ENCODE measurements around the gene DVL2. TPM values are rescaled to one million over a fixed set of nuclear protein-coding genes. Genes with fewer than 3 reads are reported as not detected.

The DVL2 gene
- total and polyA plus RNA-seq, 2 of the 13 experiments (the other 11 are each of a cell fraction or from before 2014, with no cell fraction given), result 5.7 to 38.2 TPM

- ChIA-PET POLR2A (interaction anchor here (1.5 kb wide), 1 partner anchor 24 kb away, joined by 3 read pairs; no protein-coding TSS in a partner anchor), CTCF (ENCODE audit: low intra/inter-chr PET ratio, low total read pairs) (no interaction called here)
- H3K9ac ChIP-seq (ENCODE audit: insufficient read depth, low read depth, low read length), result no peak overlapping the region
- ATAC-seq, result no peak
- in situ Hi-C loops (cut with HindIII; ENCODE audit: extremely low pct_ligation_motif_present, low pct_unique_long_range_greater_than_20kb) (no loop called here), intact Hi-C loops (cut with micrococcal nuclease; ENCODE audit: unreplicated experiment) (no loop called here)
- no peak overlapping the region for H3K27ac ChIP-seq (ENCODE audit: extremely low read length, insufficient read depth, low read length)
- H3K36me3 ChIP-seq (replicated peaks in 1 of 2; ENCODE audit: control insufficient read depth in 1 of 2, insufficient read depth in 2 of 2, low read length in 2 of 2), result no peaks in the 10 kb centered on the region
- no peak overlapping the region for H3K4me2 ChIP-seq (ENCODE audit: low read depth, low read length)
- no peak overlapping the region for H3K4me3 ChIP-seq (replicated peaks in 1 of 3; ENCODE audit: insufficient read depth in 1 of 3, low read depth in 2 of 3, low read length in 3 of 3)
- no TSS peak for BruUV-seq (replicated peaks)
- no peak overlapping the region for H2AFZ ChIP-seq (ENCODE audit: low read length)
- no peaks in the 10 kb centered on the region for H3K27me3 ChIP-seq (ENCODE audit: control insufficient read depth in 1 of 2, insufficient read depth in 2 of 2, low read length in 2 of 2)
- no peaks in the 10 kb centered on the region for H3K79me2 ChIP-seq (ENCODE audit: insufficient read depth, low read length)
- DNase-seq (ENCODE audit: low spot score), result no peak
- no peaks in the 10 kb centered on the region for H4K20me1 ChIP-seq (ENCODE audit: insufficient read depth, low read length)
- FAIRE-seq, result no peak
- H3K4me1 ChIP-seq (ENCODE audit: insufficient read depth, low read length), result peaks cover 46% of the 10 kb centered on the region
- no peaks in the 10 kb centered on the region for H3K9me3 ChIP-seq (ENCODE audit: low read length)
- WGBS (ENCODE audit: low lambda C conversion rate), result 76% methylated on average over 10 of the region's 14 CpGs
- no peak for TF ChIP-seq ZFP36 (IDR thresholded peaks at IDR 0.05; ENCODE audit: borderline replicate concordance, low read depth, low read length, partially characterized antibody)
- no peak for TF ChIP-seq HOXA9 (CRISPR knock-in tag; IDR thresholded peaks at IDR 0.05; ENCODE audit: borderline replicate concordance)
- TF ChIP-seq CEBPZ (IDR thresholded peaks at IDR 0.05; ENCODE audit: low read length), result no peak
- TF ChIP-seq UBTF (CRISPR knock-in tag; IDR thresholded peaks at IDR 0.05), result no peak
- no peak for TF ChIP-seq ZNF577 (CRISPR knock-in tag; IDR thresholded peaks at IDR 0.05; ENCODE audit: borderline replicate concordance, low read depth)
- no peak for TF ChIP-seq IRF9 (CRISPR knock-in tag; IDR thresholded peaks at IDR 0.05; ENCODE audit: borderline replicate concordance)
- no peak for TF ChIP-seq REPIN1 (CRISPR knock-in tag; IDR thresholded peaks at IDR 0.05; ENCODE audit: borderline replicate concordance, low read depth)
- TF ChIP-seq BCL3 (CRISPR knock-in tag; IDR thresholded peaks at IDR 0.05), result no peak
- TF ChIP-seq U2AF2 (IDR thresholded peaks at IDR 0.05; ENCODE audit: low read depth, low read length), result no peak
- no peak for TF ChIP-seq ASH2L (IDR thresholded peaks at IDR 0.05; ENCODE audit: insufficient read length, low read depth, low read length)
- TF ChIP-seq FOXM1 (CRISPR knock-in tag; IDR thresholded peaks at IDR 0.05), result no peak
- no peak for TF ChIP-seq DZIP1 (CRISPR knock-in tag; IDR thresholded peaks at IDR 0.05)
Measured at GRCh38 chr17:7190276-7190917, 43.9 kb downstream of the DVL2 start.

Measured in HepG2 (cell line).